CD4-positive, alpha-beta T cell (primary cell): ENCODE data around the gene C12orf50. TPM values are rescaled to one million over a fixed set of nuclear protein-coding genes. Genes with fewer than 3 reads are reported as not detected.

ENCODE experiments used
- ATAC-seq: fragments of 200-7000 bp; cut with Tn5 transposase; one replicate; pipeline ENCODE4 v1.10.0; 2022; ENCODE audit warnings: mild to moderate bottlenecking; ENCODE audit not compliant: poor library complexity
- CTCF ChIA-PET: fragments of 350-600 bp; sonication (Branson Sonifier 250); formaldehyde crosslinking; loops from one replicate; lab custom pipeline; 2021; ENCODE audit warnings: antibody characterized with exemption, inconsistent platforms; lab: Charles Lee
- POLR2A ChIA-PET: fragments of 350-600 bp; sonication (Branson Sonifier 250); formaldehyde crosslinking; loops from one replicate; lab custom pipeline; 2021; ENCODE audit warnings: antibody characterized with exemption, inconsistent platforms; lab: Charles Lee
- DNase-seq, 14 experiments: peaks; one replicate each; pipeline ENCODE4 v3.0.0-alpha.2; 2013 to 2020; ENCODE audit warnings: mixed read lengths in 2 of 14
- H3K27ac ChIP-seq, 2 donors: one replicate each; pipeline versions ENCODE4 v1.5.1 to v1.7.0; 2013; ENCODE audit warnings: low read length in 2 of 2, low read depth in 1 of 2, mild to moderate bottlenecking in 1 of 2
- H3K27me3 ChIP-seq, 2 experiments: 1 replicate in 1 of 2; 2 replicates in 1 of 2; pipeline versions ENCODE4 v1.6.1 to v1.7.0; 2013; ENCODE audit warnings: low read length in 2 of 2, control low read depth in 1 of 2, mild to moderate bottlenecking in 1 of 2, moderate library complexity in 1 of 2; ENCODE audit not compliant: insufficient read depth in 2 of 2, control insufficient read depth in 1 of 2
- H3K36me3 ChIP-seq: one replicate; pipeline ENCODE4 v1.6.1; 2013; ENCODE audit warnings: low read length, control low read depth; ENCODE audit not compliant: insufficient read depth
- H3K4me1 ChIP-seq: one replicate; pipeline ENCODE4 v1.6.1; 2013; ENCODE audit warnings: low read length, control low read depth; ENCODE audit not compliant: insufficient read depth
- H3K4me3 ChIP-seq: one replicate; pipeline ENCODE4 v1.5.1; 2013; ENCODE audit warnings: mild to moderate bottlenecking, low read length, moderate library complexity
- H3K9me3 ChIP-seq, 2 experiments: 1 replicate in 1 of 2; 2 replicates in 1 of 2; pipeline versions ENCODE4 v1.6.1 to v1.7.0; 2013; ENCODE audit warnings: low read length in 2 of 2, mild to moderate bottlenecking in 2 of 2, control low read depth in 1 of 2, moderate library complexity in 1 of 2; ENCODE audit not compliant: control insufficient read depth in 1 of 2, insufficient read depth in 1 of 2
- H3K27ac Mint-ChIP-seq: one replicate; pipeline ENCODE4 v1.8.0; 2020; ENCODE audit warnings: mixed read lengths
- H3K27me3 Mint-ChIP-seq: one replicate; pipeline ENCODE4 v1.8.0; 2021; ENCODE audit warnings: mixed read lengths
- H3K36me3 Mint-ChIP-seq: one replicate; pipeline ENCODE4 v1.8.0; 2021; ENCODE audit warnings: low read depth, mixed read lengths
- H3K4me1 Mint-ChIP-seq: one replicate; pipeline ENCODE4 v1.8.0; 2021; ENCODE audit warnings: low read depth, mixed read lengths
- H3K4me3 Mint-ChIP-seq: one replicate; pipeline ENCODE4 v1.8.0; 2020; ENCODE audit warnings: mild to moderate bottlenecking, mixed read lengths
- H3K9me3 Mint-ChIP-seq: one replicate; pipeline ENCODE4 v1.8.0; 2020; ENCODE audit warnings: mixed read lengths
- CTCF ChIP-seq: fragments of 200-600 bp; IDR thresholded peaks from one replicate; pipeline ENCODE4 v1.8.0; 2022; ENCODE audit warnings: antibody characterized with exemption, mild to moderate bottlenecking
- intact Hi-C, 2 experiments: fragments of 100-400 bp; cut with DNase I in 1 of 2; cut with micrococcal nuclease in 1 of 2; formaldehyde crosslinking; loops; one replicate each; pipeline versions ENCODE4 v1.15.1 to v1.9.0; 2023 to 2025; cut with DNase I, micrococcal nuclease
- total RNA-seq, 174 experiments: library from RNA in 2 of 174; stranded (reverse) in 2 of 174; gene quantifications; one replicate each; pipeline ENCODE4 v1.2.3 and lab custom pipeline; 2021 to 2026

The C12orf50 gene
- total RNA-seq, 2 experiments from 2014 or later: 0.17 TPM; not detected in 1

- H3K4me1 Mint-ChIP-seq: no peaks in the 10 kb centered on the region
- H3K27ac ChIP-seq: no peak overlapping the region
- peaks cover 3% of the 10 kb centered on the region for H3K9me3 Mint-ChIP-seq
- peaks cover 0 to 5% of the 10 kb centered on the region in 2 experiments for H3K27me3 ChIP-seq
- ATAC-seq (no peak), DNase-seq (no peak)
- H3K36me3 ChIP-seq: no peaks in the 10 kb centered on the region
- ChIA-PET POLR2A (no interaction called here), CTCF (no interaction called here)
- no peak overlapping the region for H3K4me3 Mint-ChIP-seq
- intact Hi-C loops: no loop called here
- peaks cover 0 to 8% of the 10 kb centered on the region in 2 experiments for H3K9me3 ChIP-seq
- no peak for TF ChIP-seq CTCF
- H3K27ac Mint-ChIP-seq: no peak overlapping the region
- H3K27me3 Mint-ChIP-seq: peaks cover 49% of the 10 kb centered on the region
- no peaks in the 10 kb centered on the region for H3K4me1 ChIP-seq
- H3K4me3 ChIP-seq: no peak overlapping the region
- no peaks in the 10 kb centered on the region for H3K36me3 Mint-ChIP-seq
These were observed 11.2 kb downstream of the C12orf50 start for GRCh38 chr12:88017964-88018363.

GRCh38 chr12:88015825-88016224, 13.4 kb downstream of the C12orf50 start:
- ChIA-PET POLR2A (no interaction called here), CTCF (no interaction called here)
- no peak for TF ChIP-seq CTCF
- Mint-ChIP-seq H3K36me3 (no peaks in the 10 kb centered on the region), H3K4me1 (no peaks in the 10 kb centered on the region), H3K27me3 (peaks cover 42% of the 10 kb centered on the region), H3K9me3 (peaks cover 3% of the 10 kb centered on the region), H3K4me3 (no peak overlapping the region), H3K27ac (no peak overlapping the region)
- H3K9me3 ChIP-seq: peaks cover 0 to 8% of the 10 kb centered on the region in 2 experiments
- H3K36me3 ChIP-seq: no peaks in the 10 kb centered on the region
- DNase-seq: no peak
- H3K4me3 ChIP-seq: no peak overlapping the region
- no peak overlapping the region for H3K27ac ChIP-seq
- H3K4me1 ChIP-seq: no peaks in the 10 kb centered on the region
- intact Hi-C loops: no loop called here
- H3K27me3 ChIP-seq: peaks cover 0 to 5% of the 10 kb centered on the region in 2 experiments
- no peak for ATAC-seq

GRCh38 chr12:88011755-88012154, 17.4 kb downstream of the C12orf50 start:
- intact Hi-C loops: no loop called here
- CTCF ChIA-PET: no interaction called here
- Histone ChIP-seq H3K4me1 (no peaks in the 10 kb centered on the region), H3K9me3 (no peaks in the 10 kb centered on the region), H3K27me3 (peaks cover 0 to 5% of the 10 kb centered on the region in 2 experiments), H3K27ac (no peak overlapping the region), H3K36me3 (no peaks in the 10 kb centered on the region), H3K4me3 (no peak overlapping the region)
- Mint-ChIP-seq H3K36me3 (no peaks in the 10 kb centered on the region), H3K4me3 (no peak overlapping the region), H3K27ac (no peak overlapping the region), H3K4me1 (no peaks in the 10 kb centered on the region), H3K9me3 (no peaks in the 10 kb centered on the region), H3K27me3 (peaks cover 19% of the 10 kb centered on the region)
- POLR2A ChIA-PET: no interaction called here
- DNase-seq (no peak), ATAC-seq (no peak)
- TF ChIP-seq CTCF: no peak
